ENCODE measurements around the gene EYS.

GRCh38 chr6:64589961-64590360 is 1117.1 kb downstream of the EYS start:
- TF ChIP-seq POLR2A (IDR thresholded peaks at IDR 0.05; ENCODE audit: control extremely low read depth in 1 of 2, low read depth in 2 of 2, low read length in 2 of 2) (no peak), CTCF (IDR thresholded peaks at IDR 0.05; ENCODE audit: control extremely low read depth in 1 of 3, insufficient read depth in 1 of 3, low read depth in 1 of 3, low read length in 3 of 3) (no peak), FOSL1 (IDR thresholded peaks at IDR 0.05; ENCODE audit: insufficient read depth, low read depth, low read length) (no peak), KDM5A (IDR thresholded peaks at IDR 0.05; ENCODE audit: low read length) (no peak), NRF1 (IDR thresholded peaks at IDR 0.05; ENCODE audit: low read depth, low read length) (no peak), POLR2AphosphoS5 (IDR thresholded peaks at IDR 0.05; ENCODE audit: low read depth, low read length) (no peak), EGR1 (IDR thresholded peaks at IDR 0.05; ENCODE audit: borderline replicate concordance, low read depth, low read length) (no peak), RFX5 (IDR thresholded peaks at IDR 0.05; ENCODE audit: borderline replicate concordance, low read depth, low read length) (no peak), USF2 (IDR thresholded peaks at IDR 0.05; ENCODE audit: low read length) (no peak), SP1 (IDR thresholded peaks at IDR 0.05; ENCODE audit: low read depth, low read length) (no peak)
- TF ChIP-seq, protein P1, sequence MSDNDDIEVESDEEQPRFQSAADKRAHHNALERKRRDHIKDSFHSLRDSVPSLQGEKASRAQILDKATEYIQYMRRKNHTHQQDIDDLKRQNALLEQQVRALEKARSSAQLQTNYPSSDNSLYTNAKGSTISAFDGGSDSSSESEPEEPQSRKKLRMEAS (IDR thresholded peaks at IDR 0.05), result no peak

Measured in H1 (cell line).